GM12801 (cell line): ENCODE results near the gene MAB21L4.

Experiments
- CTCF ChIP-seq: IDR thresholded peaks from one replicate; pipeline ENCODE4 v1.5.1; 2011; ENCODE audit warnings: control low read depth; ENCODE audit not compliant: insufficient read length; ENCODE audit errors: extremely low read depth

The MAB21L4 gene

GRCh38 chr2:240918258-240919091 is 22.5 kb upstream of the MAB21L4 start:
- TF ChIP-seq CTCF, result no peak

- TF ChIP-seq CTCF, result no peak
Measured at GRCh38 chr2:240917684-240918257, 21.8 kb upstream of the MAB21L4 start.

GRCh38 chr2:240917009-240917683 is 21.2 kb upstream of the MAB21L4 start:
- no peak for TF ChIP-seq CTCF

GRCh38 chr2:240916571-240917008 is 20.6 kb upstream of the MAB21L4 start:
- TF ChIP-seq CTCF, result no peak

GRCh38 chr2:240915526-240916341 is 19.8 kb upstream of the MAB21L4 start:
- no peak for TF ChIP-seq CTCF

GRCh38 chr2:240914645-240915525 is 18.9 kb upstream of the MAB21L4 start:
- no peak for TF ChIP-seq CTCF
